Measurements from ENCODE around the gene FAM162A. TPM values are rescaled to one million over a fixed set of nuclear protein-coding genes. Genes with fewer than 3 reads are reported as not detected.

Gene FAM162A
- polyA plus RNA-seq, 1 donor from 2014 or later, result 16.2 TPM

GRCh38 chr3:122357828-122358702 is 25.9 kb upstream of the FAM162A start:
- H3K9ac ChIP-seq (ENCODE audit: low read length), result no peak overlapping the region
- no peaks in the 10 kb centered on the region for H3K27me3 ChIP-seq (ENCODE audit: insufficient read depth, low read depth, low read length)
- no peak overlapping the region for H3K4me2 ChIP-seq (ENCODE audit: low read length)
- no peak overlapping the region for H2AFZ ChIP-seq (ENCODE audit: low read depth, low read length)
- no peaks in the 10 kb centered on the region for H3K9me2 ChIP-seq (ENCODE audit: insufficient read depth, low read length)
- H3K79me2 ChIP-seq (replicated peaks; ENCODE audit: insufficient read depth, low read length), result no peaks in the 10 kb centered on the region
- H3K9me3 ChIP-seq (ENCODE audit: low read length), result no peaks in the 10 kb centered on the region
- TF ChIP-seq EZH2 (IDR thresholded peaks at IDR 0.05; ENCODE audit: borderline replicate concordance, insufficient read depth, low read length, poor library complexity, severe bottlenecking), result no peak
- no peak for TF ChIP-seq POLR2AphosphoS5 (IDR thresholded peaks at IDR 0.05)
- no peak for TF ChIP-seq SMC3 (conservative IDR thresholded peaks at IDR 0.05; ENCODE audit: poor library complexity)
- TF ChIP-seq CTCF (IDR thresholded peaks at IDR 0.05; ENCODE audit: poor library complexity, severe bottlenecking), result no peak
- no peak for TF ChIP-seq TAF1 (IDR thresholded peaks at IDR 0.05; ENCODE audit: low read depth)
- no peak for TF ChIP-seq MXI1 (conservative IDR thresholded peaks at IDR 0.05; ENCODE audit: poor library complexity, severe bottlenecking)
- no peak for TF ChIP-seq EP300 (conservative IDR thresholded peaks at IDR 0.05; ENCODE audit: poor library complexity, severe bottlenecking)
- no peak for TF ChIP-seq RAD21 (conservative IDR thresholded peaks at IDR 0.05)
- no peak for TF ChIP-seq REST (IDR thresholded peaks at IDR 0.05; ENCODE audit: borderline replicate concordance)
- no peak overlapping the region for H3K4me3 ChIP-seq (ENCODE audit: low read length)
- no peaks in the 10 kb centered on the region for H3K36me3 ChIP-seq (ENCODE audit: insufficient read depth, low read length)
- H4K20me1 ChIP-seq (ENCODE audit: insufficient read depth), result no peaks in the 10 kb centered on the region
- H3F3A ChIP-seq (ENCODE audit: insufficient read depth, low read length, poor library complexity, severe bottlenecking), result no peaks in the 10 kb centered on the region
- no peak overlapping the region for H3K27ac ChIP-seq (ENCODE audit: low read length)

GRCh38 chr3:122358703-122359032 is 25.3 kb upstream of the FAM162A start:
- Histone ChIP-seq H3F3A (ENCODE audit: insufficient read depth, low read length, poor library complexity, severe bottlenecking) (no peaks in the 10 kb centered on the region), H2AFZ (ENCODE audit: low read depth, low read length) (no peak overlapping the region), H3K27ac (ENCODE audit: low read length) (no peak overlapping the region), H3K9me3 (ENCODE audit: low read length) (no peaks in the 10 kb centered on the region), H3K79me2 (replicated peaks; ENCODE audit: insufficient read depth, low read length) (no peaks in the 10 kb centered on the region), H3K36me3 (ENCODE audit: insufficient read depth, low read length) (no peaks in the 10 kb centered on the region), H4K20me1 (ENCODE audit: insufficient read depth) (no peaks in the 10 kb centered on the region), H3K27me3 (ENCODE audit: insufficient read depth, low read depth, low read length) (no peaks in the 10 kb centered on the region), H3K4me2 (ENCODE audit: low read length) (no peak overlapping the region), H3K4me3 (ENCODE audit: low read length) (no peak overlapping the region), H3K9ac (ENCODE audit: low read length) (no peak overlapping the region), H3K9me2 (ENCODE audit: insufficient read depth, low read length) (no peaks in the 10 kb centered on the region)
- TF ChIP-seq EP300 (conservative IDR thresholded peaks at IDR 0.05; ENCODE audit: poor library complexity, severe bottlenecking) (no peak), TAF1 (IDR thresholded peaks at IDR 0.05; ENCODE audit: low read depth) (no peak), POLR2AphosphoS5 (IDR thresholded peaks at IDR 0.05) (no peak), RAD21 (conservative IDR thresholded peaks at IDR 0.05) (no peak), EZH2 (IDR thresholded peaks at IDR 0.05; ENCODE audit: borderline replicate concordance, insufficient read depth, low read length, poor library complexity, severe bottlenecking) (no peak), REST (IDR thresholded peaks at IDR 0.05; ENCODE audit: borderline replicate concordance) (no peak), MXI1 (conservative IDR thresholded peaks at IDR 0.05; ENCODE audit: poor library complexity, severe bottlenecking) (no peak), SMC3 (conservative IDR thresholded peaks at IDR 0.05; ENCODE audit: poor library complexity) (no peak), CTCF (IDR thresholded peaks at IDR 0.05; ENCODE audit: poor library complexity, severe bottlenecking) (no peak)

Data from neural cell (in vitro differentiated cells).